DOHH2 (cell line): ENCODE results near the gene SPTBN2.

ENCODE experiments used
- H3F3A ChIP-seq: fragments of 200-600 bp; sonication (generic), shearing (Covaris generic); 2 replicates; pipeline ENCODE4 v1.6.0; 2016; ENCODE audit warnings: antibody characterized with exemption, mild to moderate bottlenecking; ENCODE audit not compliant: control insufficient read depth, insufficient read depth
- H3K27ac ChIP-seq: fragments of 200-600 bp; sonication (generic); 2 replicates; pipeline ENCODE4 v1.5.1; 2014; ENCODE audit warnings: low read depth, mild to moderate bottlenecking, low read length, moderate library complexity
- H3K27me3 ChIP-seq: fragments of 200-600 bp; sonication (generic); 2 replicates; pipeline ENCODE4 v1.6.1; 2014; ENCODE audit warnings: mild to moderate bottlenecking, low read length, mixed read lengths; ENCODE audit not compliant: control insufficient read depth
- H3K36me3 ChIP-seq: fragments of 200-600 bp; sonication (generic); 2 replicates; pipeline ENCODE4 v1.6.1; 2014; ENCODE audit warnings: mild to moderate bottlenecking, low read length, moderate library complexity, mixed read lengths; ENCODE audit not compliant: control insufficient read depth
- H3K4me1 ChIP-seq: fragments of 200-600 bp; sonication (generic); 2 replicates; pipeline ENCODE4 v1.6.1; 2014; ENCODE audit warnings: mild to moderate bottlenecking, low read length, mixed read lengths; ENCODE audit not compliant: control insufficient read depth
- H3K4me2 ChIP-seq: fragments of 200-600 bp; sonication (generic); 2 replicates; pipeline ENCODE4 v1.6.0; 2014; ENCODE audit warnings: mild to moderate bottlenecking, low read length, moderate library complexity
- H3K4me3 ChIP-seq: fragments of 200-600 bp; sonication (generic); 2 replicates; pipeline ENCODE4 v1.5.1; 2014; ENCODE audit warnings: mild to moderate bottlenecking, low read length, mixed read lengths
- H3K79me2 ChIP-seq: fragments of 200-600 bp; sonication (generic); 2 replicates; pipeline ENCODE4 v1.6.1; 2014; ENCODE audit warnings: mild to moderate bottlenecking, low read length, mixed read lengths; ENCODE audit not compliant: control insufficient read depth
- H3K9me2 ChIP-seq: fragments of 200-600 bp; sonication (generic); replicated peaks from 2 replicates; pipeline ENCODE4 v1.6.1; 2014; ENCODE audit warnings: mild to moderate bottlenecking, low read length, mixed read lengths; ENCODE audit not compliant: control insufficient read depth
- H3K9me3 ChIP-seq: fragments of 200-600 bp; sonication (generic); 2 replicates; pipeline ENCODE4 v1.6.1; 2014; ENCODE audit warnings: antibody characterized with exemption, low read length, mixed read lengths; ENCODE audit not compliant: control insufficient read depth, insufficient read depth
- H4K20me1 ChIP-seq: fragments of 200-600 bp; sonication (generic); 2 replicates; pipeline ENCODE4 v1.6.0; 2014; ENCODE audit warnings: low read depth, mild to moderate bottlenecking, antibody characterized with exemption, low read length, moderate library complexity; ENCODE audit not compliant: control insufficient read depth, insufficient read depth
- EZH2phosphoT487 ChIP-seq: fragments of 200-600 bp; sonication (generic); IDR thresholded peaks from 2 replicates; pipeline ENCODE4 v1.6.1; 2017; ENCODE audit warnings: borderline replicate concordance, mild to moderate bottlenecking, antibody characterized with exemption, low read length, moderate library complexity, mixed read lengths
- TF ChIP-seq, protein P1 (sequence below): fragments of 200-600 bp; sonication (generic); IDR thresholded peaks from one replicate; pipeline ENCODE4 v1.5.1; 2014; ENCODE audit warnings: antibody characterized with exemption, mild to moderate bottlenecking, low read depth, low read length; ENCODE audit not compliant: poor library complexity, severe bottlenecking

The SPTBN2 gene

DNA sequence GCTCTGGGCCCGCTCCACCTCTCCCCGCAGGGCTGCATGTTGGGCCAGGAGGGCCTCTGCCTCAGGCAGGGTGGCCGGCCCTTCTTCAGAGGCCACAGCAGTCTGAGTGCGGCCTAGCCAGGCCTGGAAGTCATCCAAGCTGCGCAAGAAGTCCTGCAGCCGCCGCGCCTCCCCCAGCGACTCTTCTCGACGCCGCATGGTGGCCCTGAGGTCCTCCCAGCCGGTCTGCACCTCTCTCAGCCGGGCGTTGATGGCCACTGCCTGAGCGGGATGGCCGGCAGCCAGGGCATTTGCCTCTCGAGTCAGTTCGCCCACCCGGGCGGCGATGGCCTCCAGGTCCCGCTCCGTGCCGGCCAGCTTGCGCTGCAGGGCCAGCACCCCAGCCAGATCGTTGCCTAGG, 28.3 kb downstream of the SPTBN2 start:
- no peaks in the 10 kb centered on the region for H3F3A ChIP-seq
- no peaks in the 10 kb centered on the region for H3K9me2 ChIP-seq
- TF ChIP-seq, protein P1, sequence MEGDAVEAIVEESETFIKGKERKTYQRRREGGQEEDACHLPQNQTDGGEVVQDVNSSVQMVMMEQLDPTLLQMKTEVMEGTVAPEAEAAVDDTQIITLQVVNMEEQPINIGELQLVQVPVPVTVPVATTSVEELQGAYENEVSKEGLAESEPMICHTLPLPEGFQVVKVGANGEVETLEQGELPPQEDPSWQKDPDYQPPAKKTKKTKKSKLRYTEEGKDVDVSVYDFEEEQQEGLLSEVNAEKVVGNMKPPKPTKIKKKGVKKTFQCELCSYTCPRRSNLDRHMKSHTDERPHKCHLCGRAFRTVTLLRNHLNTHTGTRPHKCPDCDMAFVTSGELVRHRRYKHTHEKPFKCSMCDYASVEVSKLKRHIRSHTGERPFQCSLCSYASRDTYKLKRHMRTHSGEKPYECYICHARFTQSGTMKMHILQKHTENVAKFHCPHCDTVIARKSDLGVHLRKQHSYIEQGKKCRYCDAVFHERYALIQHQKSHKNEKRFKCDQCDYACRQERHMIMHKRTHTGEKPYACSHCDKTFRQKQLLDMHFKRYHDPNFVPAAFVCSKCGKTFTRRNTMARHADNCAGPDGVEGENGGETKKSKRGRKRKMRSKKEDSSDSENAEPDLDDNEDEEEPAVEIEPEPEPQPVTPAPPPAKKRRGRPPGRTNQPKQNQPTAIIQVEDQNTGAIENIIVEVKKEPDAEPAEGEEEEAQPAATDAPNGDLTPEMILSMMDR = no peak
- no peak for TF ChIP-seq EZH2phosphoT487
- H3K4me3 ChIP-seq = no peak overlapping the region
- H3K27ac ChIP-seq = no peak overlapping the region
- no peaks in the 10 kb centered on the region for H3K79me2 ChIP-seq
- H3K27me3 ChIP-seq = no peaks in the 10 kb centered on the region
- H3K4me1 ChIP-seq = no peaks in the 10 kb centered on the region
- H3K9me3 ChIP-seq = no peaks in the 10 kb centered on the region
- no peaks in the 10 kb centered on the region for H4K20me1 ChIP-seq
- no peak overlapping the region for H3K4me2 ChIP-seq
- peaks cover 64% of the 10 kb centered on the region for H3K36me3 ChIP-seq

DNA sequence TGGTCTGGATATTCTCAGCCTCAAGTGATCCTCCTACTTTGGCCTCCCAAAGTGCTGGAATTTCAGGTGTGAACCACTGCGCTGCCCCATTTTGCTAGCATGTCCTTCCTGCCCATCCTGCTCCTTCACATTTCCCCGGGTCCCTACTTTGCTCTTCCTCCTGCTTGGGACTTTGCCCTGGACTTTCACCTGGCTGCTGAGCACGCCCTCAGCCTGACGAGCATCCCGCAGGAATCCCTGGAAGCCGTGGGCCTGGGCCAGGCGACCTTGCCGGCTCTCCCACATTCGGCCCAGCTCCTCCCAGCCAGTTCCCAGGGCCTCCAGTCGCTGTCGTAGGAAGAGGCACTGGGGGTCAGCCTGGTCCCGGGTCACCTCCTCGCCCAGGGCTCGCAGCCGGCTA, 28.7 kb downstream of the SPTBN2 start:
- Histone ChIP-seq H3K9me3 (no peaks in the 10 kb centered on the region), H3F3A (no peaks in the 10 kb centered on the region), H3K27ac (no peak overlapping the region), H4K20me1 (no peaks in the 10 kb centered on the region), H3K4me2 (no peak overlapping the region), H3K36me3 (peaks cover 63% of the 10 kb centered on the region), H3K4me1 (no peaks in the 10 kb centered on the region), H3K9me2 (no peaks in the 10 kb centered on the region), H3K27me3 (no peaks in the 10 kb centered on the region), H3K4me3 (no peak overlapping the region), H3K79me2 (no peaks in the 10 kb centered on the region)
- TF ChIP-seq, protein P1 = no peak
- no peak for TF ChIP-seq EZH2phosphoT487

DNA sequence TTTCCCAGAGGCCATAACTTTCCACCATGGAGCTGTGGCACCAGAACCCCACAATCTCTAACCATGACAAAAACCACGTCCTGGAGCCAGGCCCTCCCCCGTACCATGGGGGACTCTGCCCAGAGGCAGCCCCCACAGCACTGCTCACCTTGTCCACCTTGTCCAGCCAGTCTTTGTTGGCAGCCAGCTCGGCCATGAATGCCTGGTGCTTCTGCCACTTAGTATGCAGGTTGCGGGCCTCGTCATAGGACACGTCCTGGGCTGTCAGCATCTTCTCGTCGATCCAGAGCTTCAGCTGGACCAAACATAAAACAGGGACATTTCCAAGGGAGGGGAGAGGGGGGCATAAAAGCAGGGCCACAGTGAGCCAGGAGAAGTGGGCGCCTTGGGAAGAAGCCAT, 30.5 kb downstream of the SPTBN2 start:
- H3K9me2 ChIP-seq = no peaks in the 10 kb centered on the region
- H3K4me3 ChIP-seq = no peak overlapping the region
- H3F3A ChIP-seq = no peaks in the 10 kb centered on the region
- no peak overlapping the region for H3K27ac ChIP-seq
- H3K4me2 ChIP-seq = no peak overlapping the region
- H3K27me3 ChIP-seq = no peaks in the 10 kb centered on the region
- H3K4me1 ChIP-seq = peaks cover 4% of the 10 kb centered on the region; the same call in 1 of the 2 replicates
- TF ChIP-seq, protein P1 = no peak
- no peak for TF ChIP-seq EZH2phosphoT487
- H4K20me1 ChIP-seq = no peaks in the 10 kb centered on the region
- no peaks in the 10 kb centered on the region for H3K79me2 ChIP-seq
- peaks cover 70% of the 10 kb centered on the region for H3K36me3 ChIP-seq
- H3K9me3 ChIP-seq = no peaks in the 10 kb centered on the region

DNA sequence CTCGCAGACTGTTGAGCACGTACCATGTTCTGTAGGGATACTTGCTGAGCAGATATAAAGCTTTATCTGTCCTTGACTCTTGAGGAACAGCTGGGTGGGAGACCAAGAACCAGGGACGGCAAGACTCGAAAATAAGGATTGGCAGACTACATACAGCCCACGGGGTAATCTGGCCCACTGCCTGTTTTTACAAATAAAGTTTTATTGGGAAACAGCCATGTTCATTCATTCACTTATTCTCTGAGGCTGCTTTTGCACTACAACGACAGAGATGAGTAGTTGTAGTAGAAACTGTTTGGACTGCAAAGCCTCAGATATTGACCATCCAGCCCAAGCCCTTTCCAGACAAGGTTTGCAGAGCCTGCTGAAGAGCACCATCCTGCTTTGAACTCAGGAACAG, 31.0 kb downstream of the SPTBN2 start:
- no peak overlapping the region for H3K27ac ChIP-seq
- no peaks in the 10 kb centered on the region for H3K9me3 ChIP-seq
- H3K4me2 ChIP-seq = no peak overlapping the region
- H3F3A ChIP-seq = no peaks in the 10 kb centered on the region
- H3K27me3 ChIP-seq = no peaks in the 10 kb centered on the region
- peaks cover 4% of the 10 kb centered on the region; the same call in 1 of the 2 replicates for H3K4me1 ChIP-seq
- no peak for TF ChIP-seq EZH2phosphoT487
- TF ChIP-seq, protein P1 = no peak
- H3K9me2 ChIP-seq = no peaks in the 10 kb centered on the region
- H4K20me1 ChIP-seq = no peaks in the 10 kb centered on the region
- H3K79me2 ChIP-seq = no peaks in the 10 kb centered on the region
- peaks cover 75% of the 10 kb centered on the region for H3K36me3 ChIP-seq
- no peak overlapping the region for H3K4me3 ChIP-seq
